Activated CD4-positive, alpha-beta T cell treated with anti-CD3 and anti-CD28 coated beads for 36 hours (primary cell): Measurements from ENCODE around the gene PLXDC2. TPM values are rescaled to one million over a fixed set of nuclear protein-coding genes. Genes with fewer than 3 reads are reported as not detected.
"Not testable (repeated sequence)": the region's sequence is repeated elsewhere in the genome, so short reads cannot be mapped to it uniquely, and the experiment has no call there.

Experiments used
- ATAC-seq: fragments of 200-7000 bp; cut with Tn5 transposase; one replicate; pipeline ENCODE4 v1.10.0; 2021; ENCODE audit warnings: mild to moderate bottlenecking, moderate library complexity
- CTCF ChIA-PET: fragments of 350-600 bp; sonication (Branson Sonifier 250); formaldehyde crosslinking; loops from one replicate; lab custom pipeline; 2021; ENCODE audit warnings: antibody characterized with exemption; lab: Charles Lee
- POLR2A ChIA-PET: fragments of 350-600 bp; sonication (Branson Sonifier 250); formaldehyde crosslinking; loops from one replicate; lab custom pipeline; 2021; ENCODE audit warnings: antibody characterized with exemption, inconsistent platforms; lab: Charles Lee
- DNase-seq: peaks from one replicate; pipeline ENCODE4 v3.0.0-alpha.2; 2020
- H3K27ac Mint-ChIP-seq: one replicate; pipeline ENCODE4 v1.8.0; 2021; ENCODE audit warnings: mixed read lengths
- H3K27me3 Mint-ChIP-seq: one replicate; pipeline ENCODE4 v1.8.0; 2021; ENCODE audit warnings: mixed read lengths
- H3K36me3 Mint-ChIP-seq: one replicate; pipeline ENCODE4 v1.8.0; 2021; ENCODE audit warnings: low read depth, mixed read lengths
- H3K4me1 Mint-ChIP-seq: one replicate; pipeline ENCODE4 v1.8.0; 2021; ENCODE audit warnings: mixed read lengths
- H3K4me3 Mint-ChIP-seq: one replicate; pipeline ENCODE4 v1.8.0; 2021; ENCODE audit warnings: mild to moderate bottlenecking, moderate library complexity, mixed read lengths
- H3K9me3 Mint-ChIP-seq: one replicate; pipeline ENCODE4 v1.8.0; 2021; ENCODE audit warnings: low read depth, mixed read lengths
- intact Hi-C, 2 experiments: fragments of 100-400 bp; cut with DNase I in 1 of 2; cut with micrococcal nuclease in 1 of 2; formaldehyde crosslinking; loops; one replicate each; pipeline versions ENCODE4 v1.14.2 to v1.15.1; 2022 to 2024; cut with DNase I, micrococcal nuclease
- total RNA-seq, 2 experiments: library from RNA; stranded (reverse); gene quantifications; one replicate each; pipeline ENCODE4 v1.2.3, GENCODE V29; 2021

The PLXDC2 gene
- total RNA-seq, 2 experiments from 2014 or later = not detected

- Mint-ChIP-seq H3K4me1 (no peaks in the 10 kb centered on the region), H3K4me3 (no peak overlapping the region), H3K36me3 (no peaks in the 10 kb centered on the region), H3K27me3 (no peaks in the 10 kb centered on the region), H3K27ac (no peak overlapping the region), H3K9me3 (peaks cover 5% of the 10 kb centered on the region)
- ChIA-PET POLR2A (no interaction called here), CTCF (no interaction called here)
- DNase-seq (no peak), ATAC-seq (no peak)
- intact Hi-C loops = no loop called here
Observed at GRCh38 chr10:20034732-20035131, 218.5 kb downstream of the PLXDC2 start.

GRCh38 chr10:20040012-20040411 is 223.8 kb downstream of the PLXDC2 start:
- ChIA-PET POLR2A (no interaction called here), CTCF (no interaction called here)
- Mint-ChIP-seq H3K9me3 (peaks cover 3% of the 10 kb centered on the region), H3K4me1 (no peaks in the 10 kb centered on the region), H3K27me3 (no peaks in the 10 kb centered on the region), H3K27ac (no peak overlapping the region), H3K36me3 (no peaks in the 10 kb centered on the region), H3K4me3 (no peak overlapping the region)
- DNase-seq = no peak
- ATAC-seq = no peak
- intact Hi-C loops = no loop called here

- H3K27me3 Mint-ChIP-seq = no peaks in the 10 kb centered on the region
- ATAC-seq (no peak), DNase-seq (no peak)
- POLR2A ChIA-PET = no interaction called here
- intact Hi-C loops = no loop called here
- H3K4me3 Mint-ChIP-seq = no peak overlapping the region
- H3K9me3 Mint-ChIP-seq = no peaks in the 10 kb centered on the region
- CTCF ChIA-PET = no interaction called here
- H3K27ac Mint-ChIP-seq = no peak overlapping the region
- no peaks in the 10 kb centered on the region for H3K4me1 Mint-ChIP-seq
- no peaks in the 10 kb centered on the region for H3K36me3 Mint-ChIP-seq
Observed at GRCh38 chr10:20041931-20042330, 225.7 kb downstream of the PLXDC2 start.

- H3K27ac Mint-ChIP-seq, H3K4me1 Mint-ChIP-seq, H3K9me3 Mint-ChIP-seq, H3K27me3 Mint-ChIP-seq, H3K4me3 Mint-ChIP-seq, ATAC-seq, intact Hi-C loops, POLR2A ChIA-PET, H3K36me3 Mint-ChIP-seq, DNase-seq, CTCF ChIA-PET: not testable (repeated sequence)
Observed at GRCh38 chr10:20045100-20045499, 228.9 kb downstream of the PLXDC2 start.

- CTCF ChIA-PET = no interaction called here
Observed at GRCh38 chr10:20048161-20048560, 231.9 kb downstream of the PLXDC2 start.

GRCh38 chr10:20058135-20058534 is 241.9 kb downstream of the PLXDC2 start:
- ChIA-PET CTCF (no interaction called here), POLR2A (no interaction called here)
- Mint-ChIP-seq H3K27me3 (no peaks in the 10 kb centered on the region), H3K4me3 (no peak overlapping the region), H3K4me1 (no peaks in the 10 kb centered on the region), H3K9me3 (peaks cover 8% of the 10 kb centered on the region), H3K27ac (no peak overlapping the region), H3K36me3 (no peaks in the 10 kb centered on the region)
- ATAC-seq (no peak), DNase-seq (no peak)
- intact Hi-C loops = no loop called here

More at GRCh38 chr10:20048161-20048560, 231.9 kb downstream of the PLXDC2 start:
- DNase-seq (no peak), ATAC-seq (no peak)
- H3K4me3 Mint-ChIP-seq = no peak overlapping the region
- H3K27me3 Mint-ChIP-seq = no peaks in the 10 kb centered on the region
- intact Hi-C loops = no loop called here
- POLR2A ChIA-PET = no interaction called here
- H3K4me1 Mint-ChIP-seq = no peaks in the 10 kb centered on the region
- H3K27ac Mint-ChIP-seq = no peak overlapping the region
- H3K9me3 Mint-ChIP-seq = peaks cover 2% of the 10 kb centered on the region
- H3K36me3 Mint-ChIP-seq = no peaks in the 10 kb centered on the region

- intact Hi-C loops = no loop called here
- H3K4me3 Mint-ChIP-seq = no peak overlapping the region
- no peak for DNase-seq
- ChIA-PET CTCF (no interaction called here), POLR2A (no interaction called here)
- ATAC-seq = no peak
- H3K9me3 Mint-ChIP-seq = peaks cover 2% of the 10 kb centered on the region
- no peaks in the 10 kb centered on the region for H3K4me1 Mint-ChIP-seq
- no peak overlapping the region for H3K27ac Mint-ChIP-seq
- H3K27me3 Mint-ChIP-seq = no peaks in the 10 kb centered on the region
- H3K36me3 Mint-ChIP-seq = no peaks in the 10 kb centered on the region
Observed at GRCh38 chr10:20059084-20059835, 243.0 kb downstream of the PLXDC2 start.

- Mint-ChIP-seq H3K27me3 (no peaks in the 10 kb centered on the region), H3K9me3 (peaks cover 7% of the 10 kb centered on the region), H3K4me3 (no peak overlapping the region), H3K4me1 (no peaks in the 10 kb centered on the region), H3K36me3 (no peaks in the 10 kb centered on the region), H3K27ac (no peak overlapping the region)
- intact Hi-C loops = no loop called here
- no peak for ATAC-seq
- CTCF ChIA-PET = no interaction called here
- POLR2A ChIA-PET = no interaction called here
- no peak for DNase-seq
Observed at GRCh38 chr10:20065814-20066213, 249.6 kb downstream of the PLXDC2 start.

- DNase-seq = no peak
- no peak overlapping the region for H3K4me3 Mint-ChIP-seq
- POLR2A ChIA-PET = no interaction called here
- no peak for ATAC-seq
- intact Hi-C loops = no loop called here
- H3K27me3 Mint-ChIP-seq = no peaks in the 10 kb centered on the region
- H3K4me1 Mint-ChIP-seq = no peaks in the 10 kb centered on the region
- H3K27ac Mint-ChIP-seq = no peak overlapping the region
- H3K36me3 Mint-ChIP-seq = no peaks in the 10 kb centered on the region
- H3K9me3 Mint-ChIP-seq = peaks cover 10% of the 10 kb centered on the region
- CTCF ChIA-PET = interaction anchor here (1.3 kb wide), 1 partner anchor 1014 kb away, joined by 3 read pairs; no protein-coding TSS in a partner anchor
Observed at GRCh38 chr10:20073167-20073566, 256.9 kb downstream of the PLXDC2 start.

GRCh38 chr10:20075713-20076112 is 259.5 kb downstream of the PLXDC2 start:
- Mint-ChIP-seq H3K4me3 (no peak overlapping the region), H3K4me1 (no peaks in the 10 kb centered on the region), H3K27ac (no peak overlapping the region), H3K36me3 (no peaks in the 10 kb centered on the region), H3K27me3 (no peaks in the 10 kb centered on the region), H3K9me3 (peaks cover 15% of the 10 kb centered on the region)
- ATAC-seq = no peak
- CTCF ChIA-PET = no interaction called here
- POLR2A ChIA-PET = no interaction called here
- intact Hi-C loops = no loop called here
- no peak for DNase-seq

- Mint-ChIP-seq H3K27ac (no peak overlapping the region), H3K4me3 (no peak overlapping the region), H3K4me1 (no peaks in the 10 kb centered on the region), H3K27me3 (no peaks in the 10 kb centered on the region), H3K36me3 (no peaks in the 10 kb centered on the region), H3K9me3 (peaks cover 5% of the 10 kb centered on the region)
- ChIA-PET POLR2A (no interaction called here), CTCF (no interaction called here)
- no peak for ATAC-seq
- no peak for DNase-seq
- intact Hi-C loops = no loop called here
Observed at GRCh38 chr10:20084451-20084850, 268.2 kb downstream of the PLXDC2 start.

- intact Hi-C loops = no loop called here
- POLR2A ChIA-PET = no interaction called here
- Mint-ChIP-seq H3K9me3 (peaks cover 5% of the 10 kb centered on the region), H3K27ac (no peak overlapping the region), H3K4me1 (no peaks in the 10 kb centered on the region), H3K36me3 (no peaks in the 10 kb centered on the region), H3K27me3 (no peaks in the 10 kb centered on the region), H3K4me3 (no peak overlapping the region)
- ATAC-seq = no peak
- DNase-seq = no peak
- CTCF ChIA-PET = no interaction called here
Observed at GRCh38 chr10:20085115-20085514, 268.9 kb downstream of the PLXDC2 start.
